Neural progenitor cell (in vitro differentiated cells): ENCODE measurements around the gene ARMH4.

ENCODE experiments used
- EZH2 ChIP-seq: fragments of 200-600 bp; sonication (generic); IDR thresholded peaks from 2 replicates; pipeline ENCODE4 v1.6.1; 2017; ENCODE audit warnings: antibody characterized with exemption, mild to moderate bottlenecking, moderate library complexity
- EZH2phosphoT487 ChIP-seq: fragments of 200-600 bp; sonication (generic); IDR thresholded peaks from 2 replicates; pipeline ENCODE4 v1.6.1; 2017; ENCODE audit warnings: antibody characterized with exemption
- TF ChIP-seq, protein P1 (sequence below): fragments of 200-600 bp; sonication (generic); IDR thresholded peaks from 2 replicates; pipeline ENCODE4 v1.5.1; 2017; ENCODE audit warnings: antibody characterized with exemption, mild to moderate bottlenecking

DNA sequence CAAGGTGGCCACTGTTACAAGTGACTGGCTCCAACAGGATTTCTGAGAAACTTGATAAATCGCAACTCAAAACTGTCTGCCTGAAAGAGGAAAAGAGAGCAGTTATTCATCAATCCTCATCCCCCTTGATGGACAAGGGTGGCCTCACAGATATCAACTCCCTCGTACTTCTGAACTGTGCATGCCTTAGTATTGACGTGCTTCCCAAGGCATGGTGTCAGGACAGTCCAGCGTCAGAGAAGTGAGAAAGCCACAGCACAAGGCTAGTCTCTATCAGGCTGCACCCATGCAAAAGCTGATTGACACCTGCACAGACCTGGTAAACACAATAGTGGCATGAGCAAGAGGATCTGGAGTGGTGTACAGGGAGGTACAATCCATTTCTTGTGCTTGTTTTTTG is 160.7 kb downstream of the ARMH4 start:
- TF ChIP-seq, protein P1, sequence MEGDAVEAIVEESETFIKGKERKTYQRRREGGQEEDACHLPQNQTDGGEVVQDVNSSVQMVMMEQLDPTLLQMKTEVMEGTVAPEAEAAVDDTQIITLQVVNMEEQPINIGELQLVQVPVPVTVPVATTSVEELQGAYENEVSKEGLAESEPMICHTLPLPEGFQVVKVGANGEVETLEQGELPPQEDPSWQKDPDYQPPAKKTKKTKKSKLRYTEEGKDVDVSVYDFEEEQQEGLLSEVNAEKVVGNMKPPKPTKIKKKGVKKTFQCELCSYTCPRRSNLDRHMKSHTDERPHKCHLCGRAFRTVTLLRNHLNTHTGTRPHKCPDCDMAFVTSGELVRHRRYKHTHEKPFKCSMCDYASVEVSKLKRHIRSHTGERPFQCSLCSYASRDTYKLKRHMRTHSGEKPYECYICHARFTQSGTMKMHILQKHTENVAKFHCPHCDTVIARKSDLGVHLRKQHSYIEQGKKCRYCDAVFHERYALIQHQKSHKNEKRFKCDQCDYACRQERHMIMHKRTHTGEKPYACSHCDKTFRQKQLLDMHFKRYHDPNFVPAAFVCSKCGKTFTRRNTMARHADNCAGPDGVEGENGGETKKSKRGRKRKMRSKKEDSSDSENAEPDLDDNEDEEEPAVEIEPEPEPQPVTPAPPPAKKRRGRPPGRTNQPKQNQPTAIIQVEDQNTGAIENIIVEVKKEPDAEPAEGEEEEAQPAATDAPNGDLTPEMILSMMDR = no peak
- TF ChIP-seq EZH2phosphoT487 (no peak), EZH2 (no peak)
